GM12878 (cell line): ENCODE data around the gene RPGRIP1L. TPM values are rescaled to one million over a fixed set of nuclear protein-coding genes. Genes with fewer than 3 reads are reported as not detected.

ENCODE experiments used
- ATAC-seq: fragments of 200-7000 bp; cut with Tn5 transposase; 3 replicates; pipeline ENCODE4 v1.9.1; 2020; ENCODE audit warnings: mild to moderate bottlenecking, moderate library complexity
- BruUV-seq: library from RNA; stranded (reverse); fragments of 400-500 nt; replicated peaks from 2 replicates; lab custom pipeline; 2021; lab: Mats Ljungman, UMichigan
- CTCF ChIA-PET: fragments of 300-600 bp; sonication (Branson Sonifier 250); formaldehyde crosslinking; extraction: SDS; loops from one replicate; lab custom pipeline; 2021; ENCODE audit warnings: inconsistent platforms; lab: Yijun Ruan, JAX
- POLR2A ChIA-PET: fragments of 350-600 bp; formaldehyde crosslinking; extraction: SDS; loops from one replicate; lab custom pipeline; 2021; ENCODE audit warnings: inconsistent platforms; lab: Charles Lee
- RAD21 ChIA-PET: fragments of 300-600 bp; sonication (Branson Sonifier 250); formaldehyde crosslinking; loops from one replicate; lab custom pipeline; 2023; ENCODE audit warnings: antibody characterized with exemption; ENCODE audit not compliant: unreplicated experiment; lab: Charles Lee
- SMC1A ChIA-PET: fragments of 300-600 bp; sonication (Branson Sonifier 250); formaldehyde crosslinking; loops from one replicate; lab custom pipeline; 2023; ENCODE audit not compliant: unreplicated experiment, uncharacterized antibody; lab: Charles Lee
- DNase-seq: peaks from one replicate; pipeline ENCODE4 v3.0.0-alpha.2; 2011; ENCODE audit warnings: low read depth, low spot score
- FAIRE-seq: peaks from 3 replicates; lab custom pipeline; 2011; peaks lifted over from hg19 to GRCh38; lab: Jason Lieb, UNC
- H2AFZ ChIP-seq: 2 replicates; pipeline ENCODE4 v1.6.0; 2011; ENCODE audit warnings: low read depth, low read length, control low read depth; ENCODE audit not compliant: control insufficient read depth
- H3K27ac ChIP-seq: 2 replicates; pipeline ENCODE4 v1.5.1; 2011; ENCODE audit warnings: control low read depth; ENCODE audit not compliant: control insufficient read depth, insufficient read depth
- H3K27me3 ChIP-seq, 2 experiments: replicated peaks in 1 of 2; 2 replicates each; pipeline versions ENCODE4 v1.6.0 to v1.6.1; 2011; ENCODE audit warnings: low read length in 1 of 2; ENCODE audit not compliant: control insufficient read depth in 2 of 2, insufficient read depth in 2 of 2
- H3K36me3 ChIP-seq, 2 experiments: 2 replicates each; pipeline ENCODE4 v1.5.1; 2011; ENCODE audit warnings: low read length in 1 of 2; ENCODE audit not compliant: control insufficient read depth in 2 of 2, insufficient read depth in 2 of 2
- H3K4me1 ChIP-seq: 2 replicates; pipeline ENCODE4 v1.6.1; 2011; ENCODE audit warnings: mild to moderate bottlenecking, low read length, moderate library complexity, mixed read lengths; ENCODE audit not compliant: control insufficient read depth, insufficient read depth
- H3K4me2 ChIP-seq: 2 replicates; pipeline ENCODE4 v1.6.0; 2011; ENCODE audit warnings: control low read depth; ENCODE audit not compliant: control insufficient read depth, insufficient read depth
- H3K4me3 ChIP-seq: fragments of 200-600 bp; sonication (generic); 2 replicates; pipeline ENCODE4 v1.5.1; 2016
- H3K79me2 ChIP-seq: 2 replicates; pipeline ENCODE4 v1.6.0; 2011; ENCODE audit warnings: low read length; ENCODE audit not compliant: control insufficient read depth, insufficient read depth
- H3K9ac ChIP-seq: 2 replicates; pipeline ENCODE4 v1.8.0; 2011; ENCODE audit warnings: low read length, control low read depth, mixed read lengths; ENCODE audit not compliant: control insufficient read depth, insufficient read depth
- H3K9me3 ChIP-seq: replicated peaks from 3 replicates; pipeline ENCODE4 v1.5.1; 2011; ENCODE audit warnings: mild to moderate bottlenecking, low read length; ENCODE audit not compliant: control insufficient read depth, insufficient read depth
- H4K20me1 ChIP-seq: 2 replicates; pipeline ENCODE4 v1.6.0; 2011; ENCODE audit not compliant: control insufficient read depth, insufficient read depth
- HSF1 ChIP-seq: fragments of 150-350 bp; IDR thresholded peaks from 2 replicates; pipeline ENCODE4 v1.6.1; 2014; ENCODE audit warnings: mild to moderate bottlenecking, low read depth, low read length
- IKZF2 ChIP-seq, 2 experiments: fragments of 450-650 bp; IDR thresholded peaks; 2 replicates each; pipeline ENCODE4 v1.6.1; 2017; ENCODE audit warnings: mild to moderate bottlenecking in 2 of 2, moderate library complexity in 2 of 2
- MTA2 ChIP-seq: fragments of 450-650 bp; IDR thresholded peaks from 2 replicates; pipeline ENCODE4 v1.6.1; 2016; ENCODE audit warnings: low read depth, mild to moderate bottlenecking, moderate library complexity
- MXI1 ChIP-seq: fragments of 150-350 bp; IDR thresholded peaks from 2 replicates; pipeline ENCODE4 v1.6.1; 2011; ENCODE audit warnings: low read depth, mild to moderate bottlenecking, inconsistent platforms, low read length, improper control_type of control experiment
- NKRF ChIP-seq: fragments of 450-650 bp; conservative IDR thresholded peaks from 2 replicates; pipeline ENCODE4 v1.6.1; 2017; ENCODE audit warnings: mild to moderate bottlenecking, moderate library complexity
- PAX5 ChIP-seq: IDR thresholded peaks from 2 replicates; pipeline ENCODE4 v1.6.1; 2011; ENCODE audit warnings: low read depth, low read length, borderline replicate concordance
- RCOR1 ChIP-seq: conservative IDR thresholded peaks from 2 replicates; pipeline ENCODE4 v1.6.1; 2012; ENCODE audit warnings: low read depth, low read length, improper control_type of control experiment
- RELB ChIP-seq: fragments of 450-650 bp; IDR thresholded peaks from 2 replicates; pipeline ENCODE4 v1.6.1; 2017; ENCODE audit warnings: low read depth, mild to moderate bottlenecking, moderate library complexity
- RUNX3 ChIP-seq: IDR thresholded peaks from 2 replicates; pipeline ENCODE4 v1.6.1; 2012; ENCODE audit warnings: low read length, inconsistent platforms
- SMAD5 ChIP-seq: IDR thresholded peaks from 2 replicates; pipeline ENCODE4 v1.6.1; 2016; ENCODE audit warnings: antibody characterized with exemption, low read depth
- ZBTB11 ChIP-seq: fragments of 450-650 bp; formaldehyde crosslinking; IDR thresholded peaks from 2 replicates; pipeline ENCODE4 v1.5.0; 2022; ENCODE audit warnings: mild to moderate bottlenecking, missing genetic modification characterization
- ZNF274 ChIP-seq: IDR thresholded peaks from one replicate; pipeline ENCODE4 v1.8.0; 2011; ENCODE audit not compliant: insufficient read length, insufficient read depth
- ZZZ3 ChIP-seq: IDR thresholded peaks from 2 replicates; pipeline ENCODE4 v1.6.1; 2011; ENCODE audit warnings: low read depth; ENCODE audit not compliant: control insufficient read depth, insufficient read length
- WGBS: methylation state at CpG from one replicate; pipeline ENCODE4 v1.1.6; 2016; ENCODE audit warnings: low lambda C conversion rate; ENCODE audit not compliant: insufficient replicate concordance, insufficient coverage; ENCODE audit errors: missing lambda C conversion rate; 5-methylcytosine and 5-hydroxymethylcytosine counted together
- in situ Hi-C: fragments of 300-500 bp; cut with MboI; formaldehyde crosslinking; loops from 9 replicates; pipeline ENCODE4 v1.14.3; 2018; ENCODE audit warnings: mixed read lengths
- intact Hi-C: fragments of 100-400 bp; cut with micrococcal nuclease; formaldehyde crosslinking; loops from one replicate; pipeline ENCODE4 v1.14.2; 2022; ENCODE audit not compliant: unreplicated experiment
- polyA plus RNA-seq, 11 experiments: library from polyadenylated mRNA; depleted of rRNA in 4 of 11; unstranded in 6 of 11; stranded (reverse) in 5 of 11; fragments of >200 nt; fragmentation: Nextera tagmentation in 4 of 11; fragmentation: Illumina TruSeq in 1 of 11; extraction: Ambion mirVana in 4 of 11; extraction: Trizol in 1 of 11; gene quantifications; 1 replicate in 1 of 11; 2 replicates in 10 of 11; pipeline versions ENCODE4 v1.2.1 to v1.2.3, GENCODE V29; 2011 to 2016; ENCODE audit warnings: inconsistent platforms in 2 of 11, missing spikeins in 2 of 11, low read depth in 1 of 11
- total RNA-seq, 4 experiments: library from RNA; depleted of rRNA in 3 of 4; stranded (reverse); fragments of >200 nt in 3 of 4; fragmentation: Illumina TruSeq in 1 of 4; extraction: Trizol in 1 of 4; gene quantifications; 2 replicates each; pipeline versions ENCODE4 v1.2.1 to v1.2.3, GENCODE V29; 2013 to 2021
- TF ChIP-seq, protein P1 (sequence below): IDR thresholded peaks from 2 replicates; pipeline ENCODE4 v1.6.1; 2012; ENCODE audit warnings: low read depth, low read length, improper control_type of control experiment

Gene RPGRIP1L
- total and polyA plus RNA-seq, 10 of the 15 experiments (the other 5 are each of a cell fraction or from before 2014, with no cell fraction given), result 3.5 to 9.6 (median 4.4) TPM

GRCh38 chr16:53646506-53646905 is 57.2 kb downstream of the RPGRIP1L start:
- Histone ChIP-seq H3K9me3 (peaks cover 2% of the 10 kb centered on the region; the same call in 1 of the 3 replicates), H2AFZ (no peak overlapping the region), H4K20me1 (no peaks in the 10 kb centered on the region), H3K36me3 (no peaks in the 10 kb centered on the region), H3K4me3 (no peak overlapping the region), H3K4me1 (no peaks in the 10 kb centered on the region), H3K27me3 (no peaks in the 10 kb centered on the region), H3K27ac (no peak overlapping the region), H3K79me2 (no peaks in the 10 kb centered on the region), H3K4me2 (no peak overlapping the region), H3K9ac (no peak overlapping the region)
- no TSS peak for BruUV-seq
- DNase-seq (no peak), ATAC-seq (no peak), FAIRE-seq (no peak)
- POLR2A ChIA-PET, result no interaction called here
- RAD21 ChIA-PET, result no interaction called here
- CTCF ChIA-PET, result interaction anchor here (0.6 to 1.2 kb wide), 2 partner anchors 10 to 97 kb away, joined by 3 read pairs; no protein-coding TSS in a partner anchor
- in situ Hi-C loops, result no loop called here
- WGBS, result 95% methylated on average over 3 of the region's 3 CpGs
- SMC1A ChIA-PET, result no interaction called here
- intact Hi-C loops, result no loop called here
- TF ChIP-seq RCOR1 (no peak), RELB (no peak), NKRF (no peak), IKZF2 (IDR thresholded peaks at IDR 0.05) (no peak), MXI1 (no peak), PAX5 (no peak), SMAD5 (no peak), ZNF274 (no peak), ZZZ3 (no peak), MTA2 (no peak), ZBTB11 (CRISPR knock-in tag) (no peak), RUNX3 (no peak), HSF1 (no peak)
- TF ChIP-seq, protein P1, sequence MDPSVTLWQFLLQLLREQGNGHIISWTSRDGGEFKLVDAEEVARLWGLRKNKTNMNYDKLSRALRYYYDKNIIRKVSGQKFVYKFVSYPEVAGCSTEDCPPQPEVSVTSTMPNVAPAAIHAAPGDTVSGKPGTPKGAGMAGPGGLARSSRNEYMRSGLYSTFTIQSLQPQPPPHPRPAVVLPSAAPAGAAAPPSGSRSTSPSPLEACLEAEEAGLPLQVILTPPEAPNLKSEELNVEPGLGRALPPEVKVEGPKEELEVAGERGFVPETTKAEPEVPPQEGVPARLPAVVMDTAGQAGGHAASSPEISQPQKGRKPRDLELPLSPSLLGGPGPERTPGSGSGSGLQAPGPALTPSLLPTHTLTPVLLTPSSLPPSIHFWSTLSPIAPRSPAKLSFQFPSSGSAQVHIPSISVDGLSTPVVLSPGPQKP, result no peak
